ENCODE data around the gene GAA.

The GAA gene

DNA sequence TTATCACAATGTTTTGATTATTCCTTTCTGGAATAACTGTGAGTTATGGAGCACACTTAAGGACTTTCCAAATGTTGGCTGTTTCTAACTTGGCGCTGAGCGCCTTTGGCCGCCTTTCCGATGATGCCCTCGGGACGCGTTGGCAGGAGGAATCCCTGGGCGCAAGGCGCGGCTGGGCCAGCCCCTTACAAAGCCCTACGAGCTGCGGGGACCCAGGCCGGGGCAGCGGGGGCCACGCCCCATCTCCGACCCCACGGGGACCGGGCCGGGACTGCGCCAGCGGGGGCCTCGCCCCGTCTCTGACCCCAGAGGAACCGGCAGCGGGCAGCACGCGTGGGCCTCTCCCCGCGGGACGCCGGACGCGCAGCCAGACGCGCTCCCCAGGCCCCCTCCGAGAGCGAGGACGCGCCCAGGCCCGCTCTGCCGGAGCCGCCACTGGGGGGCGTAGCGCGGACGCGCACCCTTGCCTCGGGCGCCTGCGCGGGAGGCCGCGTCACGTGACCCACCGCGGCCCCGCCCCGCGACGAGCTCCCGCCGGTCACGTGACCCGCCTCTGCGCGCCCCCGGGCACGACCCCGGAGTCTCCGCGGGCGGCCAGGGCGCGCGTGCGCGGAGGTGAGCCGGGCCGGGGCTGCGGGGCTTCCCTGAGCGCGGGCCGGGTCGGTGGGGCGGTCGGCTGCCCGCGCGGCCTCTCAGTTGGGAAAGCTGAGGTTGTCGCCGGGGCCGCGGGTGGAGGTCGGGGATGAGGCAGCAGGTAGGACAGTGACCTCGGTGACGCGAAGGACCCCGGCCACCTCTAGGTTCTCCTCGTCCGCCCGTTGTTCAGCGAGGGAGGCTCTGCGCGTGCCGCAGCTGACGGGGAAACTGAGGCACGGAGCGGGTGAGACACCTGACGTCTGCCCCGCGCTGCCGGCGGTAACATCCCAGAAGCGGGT is at the start of gene GAA:
Gene GAA, plus strand, starts transcription at position 571 of the 935 bp plus-strand sequence. CDS start 3,006 bp downstream, outside the sequence.
- DNase-seq (ENCODE audit: low spot score): peak; percentile 100

GRCh38 chr17:80051681-80052080 is 49.7 kb upstream of the GAA start:
- DNase-seq (ENCODE audit: low spot score): no peak

- DNase-seq (ENCODE audit: low spot score): no peak
These were observed 48.3 kb upstream of the GAA start for GRCh38 chr17:80053102-80053501.

GRCh38 chr17:80055597-80055996 is 45.8 kb upstream of the GAA start:
- no peak for DNase-seq (ENCODE audit: low spot score)

DNA sequence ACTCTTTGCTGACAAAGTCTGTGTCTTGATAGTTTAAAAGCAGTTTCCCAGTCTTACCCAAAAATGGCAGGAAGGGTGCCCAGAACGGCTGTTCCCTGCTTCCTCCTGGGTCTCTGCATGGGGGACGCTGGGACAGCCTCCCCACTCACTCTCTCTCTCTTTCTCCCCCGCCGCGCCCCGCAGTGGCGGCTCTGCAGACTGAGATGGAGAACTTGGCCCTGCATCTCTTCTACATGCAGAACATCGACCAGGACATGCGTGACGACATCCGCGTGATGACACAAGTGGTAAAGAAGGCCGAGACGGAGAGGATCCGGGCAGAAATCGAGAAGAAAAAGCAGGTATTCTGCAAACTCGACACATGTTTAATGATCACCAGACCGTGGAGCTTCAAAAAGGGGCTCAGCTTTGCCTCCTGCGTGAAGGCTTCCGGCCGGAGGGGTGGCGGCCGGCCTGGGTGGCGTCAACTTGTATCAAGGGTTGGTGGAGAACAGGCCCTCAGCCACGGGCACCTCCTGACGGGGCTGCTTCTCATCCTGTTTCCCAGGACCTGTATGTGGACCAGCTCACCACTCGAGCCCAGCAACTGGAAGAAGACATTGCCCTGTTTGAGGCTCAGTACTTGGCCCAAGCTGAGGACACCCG is 42.9 kb upstream of the GAA start:
- DNase-seq (ENCODE audit: low spot score): no peak

DNA sequence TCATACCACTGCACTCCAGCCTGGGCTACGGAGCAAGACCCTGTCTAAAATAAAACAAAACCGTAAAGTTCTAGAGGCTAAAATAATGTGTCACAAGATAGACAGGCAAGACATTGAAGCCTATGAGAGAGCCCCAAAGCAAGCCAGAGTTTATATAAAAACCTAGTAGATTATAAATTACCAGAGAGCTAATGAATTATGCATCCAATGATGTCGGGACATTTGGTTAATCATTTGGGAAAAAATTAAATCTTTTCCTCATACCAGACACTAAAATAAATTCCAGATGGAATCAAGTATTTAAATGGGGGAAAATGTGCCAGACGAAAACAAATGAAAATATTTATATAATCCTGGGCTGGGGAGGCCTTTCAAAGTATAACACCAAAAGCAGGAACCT is 40.7 kb upstream of the GAA start:
- no peak for DNase-seq (ENCODE audit: low spot score)

GRCh38 chr17:80061421-80061820 is 40.0 kb upstream of the GAA start:
- DNase-seq (ENCODE audit: low spot score): no peak

GRCh38 chr17:80063830-80064585 is 37.4 kb upstream of the GAA start:
- DNase-seq (ENCODE audit: low spot score): peak; percentile 90

DNA sequence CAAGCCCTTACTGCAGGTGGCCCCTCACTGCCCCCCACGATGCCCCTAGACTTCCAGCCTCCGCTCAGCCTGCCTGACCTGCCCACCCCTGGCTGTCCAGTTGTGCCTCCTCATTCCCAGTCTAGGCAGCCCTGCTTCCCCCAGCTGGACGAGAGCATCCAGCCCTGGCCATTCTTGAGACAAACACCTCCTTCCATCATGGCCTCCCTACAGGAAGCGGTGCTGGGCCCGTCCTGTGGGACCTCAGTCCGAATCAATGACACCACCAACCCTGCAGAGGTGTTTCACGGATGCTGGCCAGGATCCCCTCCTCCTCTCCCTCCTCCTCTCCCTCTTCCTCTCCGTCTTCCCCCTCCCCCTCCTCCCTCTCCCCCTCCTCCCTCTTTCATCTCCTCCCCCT is 36.7 kb upstream of the GAA start:
- DNase-seq (ENCODE audit: low spot score): no peak

DNA sequence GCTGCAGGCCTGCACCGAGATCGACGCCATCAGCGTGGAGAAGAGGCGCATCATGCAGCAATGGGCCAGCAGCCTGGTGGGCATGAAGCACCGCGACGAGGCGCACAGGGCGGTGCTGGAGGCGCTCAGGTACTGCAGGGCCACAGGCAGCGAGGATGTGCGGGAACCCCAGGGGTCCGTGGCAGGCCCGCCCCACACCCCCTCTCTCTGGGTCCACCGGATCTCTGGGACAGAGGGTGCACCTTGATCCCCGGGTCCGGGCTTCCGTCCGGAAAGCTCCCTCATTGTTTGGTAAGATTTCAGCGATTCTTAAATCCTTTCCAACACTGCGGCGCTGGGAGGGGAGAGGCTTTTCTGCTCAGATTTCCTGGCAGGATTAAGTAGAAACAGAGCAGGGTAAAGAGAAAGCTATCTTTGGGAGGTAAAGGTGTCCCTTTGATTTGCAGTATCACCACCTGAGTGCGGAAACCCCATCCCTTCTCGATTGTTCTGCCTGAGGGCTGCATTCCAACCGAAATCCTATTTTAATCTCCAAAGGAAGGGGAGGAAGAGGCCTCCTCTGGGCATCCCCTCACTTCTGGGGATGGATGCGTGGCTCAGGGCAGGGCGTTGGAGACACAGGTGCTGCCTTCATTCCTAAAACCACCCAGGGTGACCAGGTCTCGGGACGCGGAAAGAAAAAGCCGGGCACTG is 35.8 kb upstream of the GAA start:
- no peak for DNase-seq (ENCODE audit: low spot score)

- no peak for DNase-seq (ENCODE audit: low spot score)
These were observed 33.9 kb upstream of the GAA start for GRCh38 chr17:80067393-80067986.

DNA sequence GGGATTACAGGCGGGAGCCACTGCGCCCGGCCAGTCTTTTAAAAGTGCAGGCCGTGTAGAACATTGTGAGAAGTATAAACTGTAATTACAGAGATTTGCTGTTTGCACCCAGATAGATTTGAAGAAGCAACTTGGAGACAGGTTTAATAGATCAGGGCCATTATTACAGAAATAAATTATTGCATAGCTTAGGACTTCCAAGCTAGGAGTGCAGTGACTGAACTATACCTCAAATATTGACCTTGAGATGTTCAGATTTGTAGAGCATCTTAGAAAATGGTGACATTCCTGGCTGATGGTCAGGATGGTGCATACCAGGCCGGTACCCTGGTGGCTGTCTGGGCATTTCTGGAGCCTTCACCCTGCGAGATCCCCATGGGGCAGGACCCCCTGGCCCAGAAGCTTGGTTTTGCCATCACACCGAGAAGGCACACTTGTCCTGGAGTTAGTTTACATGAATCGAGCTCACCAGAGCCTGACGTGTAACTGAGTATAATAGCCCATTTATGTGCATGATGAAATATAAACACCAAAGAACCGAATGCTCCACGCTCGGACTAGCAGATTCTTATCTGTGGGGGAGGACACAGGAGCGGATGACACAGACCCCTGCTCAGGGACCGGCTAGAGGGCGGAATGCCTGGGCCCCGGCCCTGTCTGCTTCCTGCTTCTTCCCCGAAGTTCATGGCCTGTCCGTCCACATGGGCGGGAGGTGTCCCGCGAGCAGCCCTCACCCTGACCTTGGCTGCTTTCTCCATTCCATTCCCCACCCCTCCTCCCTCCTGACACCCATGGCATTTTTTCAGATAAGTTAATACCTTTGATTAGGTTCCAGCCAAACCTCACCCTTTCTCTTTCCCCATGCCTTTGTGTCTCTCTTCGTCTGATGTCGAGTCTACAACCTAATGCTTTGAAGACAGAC is 32.8 kb upstream of the GAA start:
- peak; percentile 79 for DNase-seq (ENCODE audit: low spot score)

DNA sequence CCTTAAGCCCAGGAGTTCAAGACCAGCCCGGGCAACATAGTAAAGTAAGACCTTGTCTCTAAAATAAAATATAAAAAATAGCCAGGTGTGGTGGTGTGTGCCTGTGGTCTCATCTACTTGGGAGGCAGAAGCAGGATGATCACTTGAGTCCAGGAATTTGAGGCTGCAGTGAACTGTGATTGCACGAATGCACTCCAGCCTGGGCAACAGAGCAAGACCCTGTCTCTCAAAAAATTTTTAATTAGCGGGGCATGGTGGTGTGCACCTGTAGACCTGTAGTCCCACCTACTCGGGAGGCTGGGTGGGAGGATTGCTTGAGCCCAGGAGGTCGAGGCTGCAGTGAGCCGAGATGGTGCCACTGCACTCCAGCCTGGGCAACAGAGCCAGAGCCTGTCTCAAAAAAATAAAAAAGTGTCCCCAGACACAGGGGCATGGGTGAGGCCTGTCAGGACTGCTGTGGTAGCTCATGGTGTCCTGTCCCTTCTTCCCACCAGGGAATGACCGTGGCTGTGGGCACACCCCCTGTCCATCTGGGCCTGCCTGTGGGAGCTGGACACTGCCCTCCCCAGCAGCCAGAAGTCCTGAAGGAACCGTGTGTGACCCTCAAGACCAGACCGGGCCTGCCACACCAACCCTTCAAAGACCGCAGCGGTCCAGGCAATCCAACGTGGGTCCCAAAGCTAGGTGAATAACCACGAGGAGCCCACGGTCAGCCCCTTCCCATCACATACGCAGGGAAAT is 30.8 kb upstream of the GAA start:
- peak; percentile 42 for DNase-seq (ENCODE audit: low spot score)

GRCh38 chr17:80071116-80071841 is 30.1 kb upstream of the GAA start:
- DNase-seq (ENCODE audit: low spot score): peak; percentile 67

GRCh38 chr17:80072410-80072809 is 29.0 kb upstream of the GAA start:
- DNase-seq (ENCODE audit: low spot score): no peak

- DNase-seq (ENCODE audit: low spot score): no peak
These were observed 21.3 kb upstream of the GAA start for GRCh38 chr17:80080081-80080480.

DNA sequence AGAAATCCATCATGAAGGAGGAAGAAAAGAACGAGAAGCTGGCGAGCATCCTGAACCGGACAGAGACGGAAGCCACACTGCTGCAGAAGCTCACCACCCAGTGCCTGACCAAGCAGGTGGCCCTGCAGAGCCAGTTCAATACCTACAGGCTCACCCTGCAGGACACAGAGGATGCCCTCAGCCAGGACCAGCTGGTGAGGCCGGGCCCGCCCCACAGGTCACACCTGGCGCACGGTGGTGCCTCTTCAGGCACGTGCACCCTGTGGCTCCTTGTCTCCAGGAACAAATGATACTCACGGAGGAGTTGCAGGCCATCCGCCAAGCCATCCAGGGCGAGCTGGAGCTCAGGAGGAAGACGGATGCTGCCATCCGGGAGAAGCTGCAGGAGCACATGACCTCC is 19.8 kb upstream of the GAA start:
- DNase-seq (ENCODE audit: low spot score): no peak

GRCh38 chr17:80082403-80083135 is 18.8 kb upstream of the GAA start:
- DNase-seq (ENCODE audit: low spot score): peak; percentile 84
